Activated T-cell treated with anti-CD3 and anti-CD28 coated beads, Interleukin-2, amount 50 U/mL, for 1 hour (primary cell): Measurements from ENCODE around the gene IZUMO4.
"Not testable (repeated sequence)": the region's sequence is repeated elsewhere in the genome, so short reads cannot be mapped to it uniquely, and the experiment has no call there.

ENCODE experiments used
- DNase-seq: peaks from one replicate; pipeline ENCODE4 v3.0.0-alpha.2; 2020

IZUMO4 gene

GRCh38 chr19:2129022-2129421 is 32.3 kb downstream of the IZUMO4 start:
- no peak for DNase-seq

DNA sequence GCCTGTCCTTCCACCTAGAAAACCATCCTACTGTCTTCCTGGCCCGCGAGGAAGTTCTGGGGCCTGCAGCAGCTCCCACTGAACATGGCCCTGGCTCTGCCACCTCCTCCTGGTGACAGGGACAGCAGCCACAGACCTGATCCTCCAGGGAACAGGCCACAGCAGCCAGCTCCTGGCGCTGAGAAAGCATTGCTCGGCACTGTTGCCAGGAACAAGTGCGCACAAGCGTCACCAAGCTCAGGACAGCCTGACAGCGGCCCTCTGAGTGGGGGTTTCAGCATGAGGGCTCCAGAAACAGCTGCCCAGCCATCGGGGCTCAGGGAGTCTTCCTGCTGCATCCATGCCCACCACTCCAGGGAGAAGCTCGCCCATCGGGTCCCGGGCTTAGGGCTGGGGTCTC is 32.8 kb downstream of the IZUMO4 start:
- DNase-seq = no peak

DNA sequence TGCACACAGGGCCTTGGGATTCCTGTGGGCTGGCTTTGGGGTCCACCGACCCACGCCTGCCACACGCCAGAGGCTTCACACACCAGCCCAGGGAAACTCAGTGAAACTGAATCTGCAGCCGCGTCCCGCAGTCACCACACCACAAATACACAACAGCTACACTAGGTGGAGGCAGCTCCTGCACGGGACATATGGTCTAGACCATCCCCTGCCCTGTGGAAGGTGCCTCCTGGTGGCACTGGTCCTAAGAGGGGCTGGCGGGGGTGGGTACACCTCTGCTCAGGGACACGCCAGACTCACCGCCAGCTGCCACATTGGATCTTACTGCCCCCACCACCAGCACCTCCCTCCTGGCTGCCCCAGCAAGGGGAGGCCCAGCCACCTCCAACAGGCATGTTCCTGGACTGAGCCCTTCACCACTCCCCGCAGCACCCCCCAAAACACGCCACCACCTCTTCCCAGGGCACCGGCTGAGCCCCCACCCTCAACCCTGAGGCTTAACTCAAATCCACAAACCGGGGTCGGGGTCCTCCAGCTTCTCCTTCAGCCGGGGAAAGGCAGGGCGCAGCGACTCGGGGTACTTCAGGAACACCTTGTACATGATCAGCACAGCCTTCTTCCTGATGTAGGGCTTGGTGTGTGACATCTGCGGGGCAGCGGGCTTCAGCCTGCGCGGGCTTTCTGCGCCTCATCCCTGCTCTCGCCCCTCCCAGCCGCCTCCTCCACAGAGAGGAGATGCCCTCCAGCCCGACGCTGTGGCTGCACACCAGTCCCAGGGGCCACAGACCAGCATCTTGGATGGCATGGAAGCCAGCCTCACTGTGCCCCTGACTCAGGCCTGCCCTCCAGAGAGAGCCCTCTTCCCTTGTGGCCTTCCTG is 33.4 kb downstream of the IZUMO4 start:
- no peak for DNase-seq

DNA sequence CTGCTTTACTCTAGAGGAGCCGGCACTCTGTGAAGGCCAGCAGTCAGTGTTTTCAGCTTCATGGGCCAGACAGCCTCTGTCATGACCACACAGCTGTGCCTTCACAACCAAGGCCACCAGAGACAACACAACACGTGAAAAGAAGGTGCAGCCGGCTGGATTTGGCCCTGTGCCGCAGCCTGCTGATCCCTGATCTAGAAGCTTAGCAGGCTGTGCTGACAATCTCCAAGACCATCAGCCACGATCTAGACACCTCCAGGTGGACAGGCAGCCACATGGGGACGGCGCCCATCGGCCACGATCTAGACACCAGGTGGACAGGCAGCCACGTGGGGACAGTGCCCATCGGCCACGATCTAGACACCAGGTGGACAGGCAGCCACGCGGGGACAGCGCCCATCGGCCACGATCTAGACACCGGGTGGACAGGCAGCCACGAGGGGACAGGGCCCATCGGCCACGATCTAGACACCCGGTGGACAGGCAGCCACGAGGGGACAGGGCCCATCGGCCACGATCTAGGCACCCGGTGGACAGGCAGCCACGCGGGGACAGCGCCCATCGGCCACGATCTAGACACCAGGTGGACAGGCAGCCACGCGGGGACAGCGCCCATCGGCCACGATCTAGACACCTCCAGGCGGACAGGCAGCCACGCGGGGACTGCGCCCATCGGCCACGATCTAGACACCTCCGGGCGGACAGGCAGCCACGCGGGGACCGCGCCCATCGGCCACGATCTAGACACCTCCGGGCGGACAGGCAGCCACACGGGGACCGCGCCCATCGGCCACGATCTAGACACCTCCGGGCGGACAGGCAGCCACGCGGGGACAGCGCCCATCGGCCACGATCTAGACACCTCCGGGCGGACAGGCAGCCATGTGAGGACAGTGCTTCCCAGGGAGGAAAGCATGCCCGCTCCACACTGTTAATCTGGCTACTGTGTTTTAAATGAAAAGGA is 34.6 kb downstream of the IZUMO4 start:
- DNase-seq = not testable (repeated sequence)

DNA sequence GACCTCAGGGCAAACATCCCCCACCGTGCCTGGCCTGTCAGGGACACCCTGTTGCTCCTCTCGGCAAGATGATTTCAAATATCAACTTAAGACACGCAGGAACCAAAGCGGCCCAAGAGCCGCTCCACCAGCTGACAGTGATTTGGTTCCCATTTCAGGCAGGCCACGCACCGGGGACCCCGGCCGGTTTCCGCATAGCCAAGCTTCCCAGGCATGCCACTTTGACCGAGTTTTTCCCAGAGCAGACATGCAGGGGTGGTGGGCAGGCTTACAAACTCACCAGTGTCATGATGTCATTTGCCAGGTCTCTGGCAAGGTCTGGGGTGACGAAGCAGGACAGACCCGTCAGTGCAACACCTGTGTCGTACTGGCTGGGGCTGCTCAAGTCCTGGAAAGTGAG is 35.5 kb downstream of the IZUMO4 start:
- no peak for DNase-seq

DNA sequence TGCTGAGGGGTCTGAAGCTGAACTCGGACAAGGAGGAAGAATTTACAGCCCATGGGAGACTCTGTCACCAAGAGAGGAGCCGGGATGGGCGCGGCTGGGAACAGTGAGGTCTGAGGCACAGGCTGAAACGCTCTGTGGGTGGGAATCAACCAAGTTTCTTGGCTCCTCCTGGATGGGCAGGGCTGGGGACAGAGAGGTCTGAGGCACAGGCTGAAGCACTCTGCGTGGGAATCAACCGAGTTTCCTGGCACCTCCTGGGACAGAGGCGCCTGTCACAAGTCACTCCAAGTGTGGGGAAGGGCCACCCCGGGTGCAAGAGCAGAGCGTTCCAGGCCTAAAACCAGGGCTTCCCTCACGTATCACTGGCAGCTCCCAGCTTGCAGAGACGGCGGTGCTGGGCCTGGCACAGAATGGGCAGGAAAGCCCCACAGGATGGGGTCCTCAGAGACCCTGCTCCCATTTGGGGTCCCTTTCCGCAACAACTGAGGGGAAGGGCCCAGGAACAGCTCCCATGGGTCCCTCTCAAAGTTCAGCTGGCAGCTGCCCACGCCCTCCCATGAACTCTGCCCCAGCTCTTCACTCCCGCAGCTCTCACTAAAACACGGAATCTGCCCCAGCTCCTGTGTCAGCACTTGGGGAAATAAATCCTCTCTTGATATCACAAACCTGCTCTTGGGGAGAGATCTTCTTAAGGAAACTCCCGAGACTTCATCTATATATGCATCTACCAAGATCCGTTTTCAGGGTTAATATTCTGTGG is 36.2 kb downstream of the IZUMO4 start:
- no peak for DNase-seq

- DNase-seq = no peak
Measured at GRCh38 chr19:2135474-2136402, 39.0 kb downstream of the IZUMO4 start.

- no peak for DNase-seq
Measured at GRCh38 chr19:2136796-2137195, 40.1 kb downstream of the IZUMO4 start.

- DNase-seq = no peak
Measured at GRCh38 chr19:2138061-2138728, 41.5 kb downstream of the IZUMO4 start.

GRCh38 chr19:2139385-2140137 is 42.8 kb downstream of the IZUMO4 start:
- DNase-seq = no peak

DNA sequence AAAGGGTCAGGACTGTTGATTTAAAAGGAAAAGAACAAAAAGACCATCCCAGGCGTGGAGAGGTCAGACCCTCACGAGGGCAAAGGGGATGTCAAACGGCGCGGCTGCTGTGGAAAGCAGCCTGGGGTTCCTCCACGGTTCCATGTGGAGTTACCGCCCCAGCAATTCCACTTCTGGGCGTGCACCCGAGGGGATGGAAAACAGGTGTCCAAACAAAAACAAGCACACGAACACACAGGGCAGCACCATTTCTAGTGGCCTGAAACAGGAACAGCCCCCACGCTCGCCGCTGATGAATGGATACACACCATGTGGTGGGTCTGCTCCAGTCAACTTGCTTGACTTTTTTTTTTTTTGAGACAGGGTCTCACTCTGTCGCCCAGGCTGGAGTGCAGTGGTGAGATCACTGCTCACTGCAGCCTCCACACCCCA is 43.4 kb downstream of the IZUMO4 start:
- no peak for DNase-seq

DNA sequence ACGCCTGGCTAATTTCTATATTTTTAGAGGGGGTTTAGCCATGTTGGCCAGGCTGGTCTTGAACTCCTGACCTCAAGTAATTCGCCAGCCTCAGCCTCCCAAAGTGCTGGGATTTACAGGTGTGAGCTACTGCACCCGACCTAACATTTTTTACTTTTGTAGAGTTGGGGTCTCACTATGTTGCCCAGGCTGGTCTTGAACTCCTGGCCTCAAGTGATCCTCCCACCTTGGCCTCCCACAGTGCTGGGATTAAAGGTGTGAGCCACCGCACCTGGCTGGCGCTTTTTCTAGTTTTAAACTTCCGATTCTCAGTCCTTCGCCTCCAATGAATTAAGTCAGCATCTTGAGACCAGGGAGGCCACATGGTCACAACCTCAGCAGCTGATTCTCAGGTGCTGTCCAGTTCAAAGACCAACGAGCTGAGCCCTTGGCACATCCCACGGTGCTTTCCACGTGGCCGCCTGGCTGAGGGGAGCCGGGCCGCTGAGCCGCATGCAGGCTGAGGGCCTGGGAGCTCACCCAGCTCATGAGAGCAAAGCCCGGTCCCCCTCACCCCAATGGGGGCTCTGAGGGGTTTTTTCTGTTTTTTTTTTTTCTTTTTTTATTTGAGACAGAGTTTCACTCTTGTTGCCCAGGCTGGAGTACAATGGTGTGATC is 45.6 kb downstream of the IZUMO4 start:
- no peak for DNase-seq

- DNase-seq = no peak
Measured at GRCh38 chr19:2144190-2144589, 47.5 kb downstream of the IZUMO4 start.

DNA sequence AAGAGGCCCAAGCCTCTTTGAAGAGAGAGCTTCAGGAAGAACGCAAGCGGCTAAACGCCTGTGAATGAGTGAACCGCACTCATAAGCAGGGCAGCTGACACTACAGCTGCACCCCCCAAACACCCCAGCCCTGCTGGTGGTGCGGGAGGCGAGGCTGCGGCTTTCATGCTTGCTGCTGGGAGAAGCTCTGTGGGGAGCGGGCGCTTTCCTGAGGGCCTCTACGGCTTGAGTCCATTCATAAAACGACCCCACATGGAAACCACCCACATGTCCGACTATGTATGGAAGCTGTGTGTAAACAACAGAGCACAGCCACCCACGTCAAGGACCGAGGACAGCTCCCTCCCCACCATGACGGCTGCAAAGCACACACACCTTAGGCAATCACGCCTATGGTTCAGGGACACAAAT is 49.1 kb downstream of the IZUMO4 start:
- peak; percentile 31 for DNase-seq

DNA sequence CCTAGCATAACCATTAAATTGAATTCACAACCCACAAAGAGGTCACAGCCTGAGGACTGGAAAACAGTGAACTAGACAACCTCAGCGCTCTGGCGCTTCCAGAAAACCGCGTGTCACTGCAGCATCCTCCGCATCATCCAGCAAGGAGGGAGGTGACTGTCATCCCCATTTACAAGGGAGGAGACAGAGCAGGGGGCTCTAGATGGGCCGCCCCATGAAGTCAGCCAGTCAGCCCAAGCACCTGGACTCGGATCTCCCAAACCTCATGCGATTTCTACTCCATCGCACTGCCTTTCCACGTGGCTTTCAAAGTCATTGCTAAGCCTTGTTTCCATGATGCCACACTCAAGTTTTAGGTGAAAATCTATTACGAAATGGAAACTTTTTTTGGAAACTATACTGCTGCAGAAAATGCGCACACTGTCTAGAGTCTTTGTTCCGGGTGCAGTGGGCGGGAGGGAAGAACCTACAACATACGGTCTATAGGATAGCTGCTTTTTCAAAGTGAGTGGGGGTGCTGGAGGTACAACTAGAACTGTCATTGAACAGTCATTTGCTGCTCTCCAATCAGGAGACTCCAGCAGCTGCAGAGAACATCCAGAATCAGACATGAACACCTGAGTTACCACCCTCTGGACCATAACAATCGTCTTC is 51.9 kb downstream of the IZUMO4 start:
- peak; percentile 35 for DNase-seq
